Tibial artery (tissue), 4 donors: ENCODE data around the gene VSTM2L.
A peak's percentile ranks its signal among the peaks of the same experiment; 100 is the strongest.

Experiments
- DNase-seq, 2 donors: peaks; one replicate each; pipeline ENCODE4 v3.0.0-alpha.2; 2019
- H3K27ac ChIP-seq, 2 donors: fragments of 200-600 bp; sonication (generic) in 1 of 2; 1 replicate in 1 of 2; 2 replicates in 1 of 2; pipeline ENCODE4 v1.5.1; 2018 to 2019; ENCODE audit warnings: mild to moderate bottlenecking in 1 of 2
- H3K27me3 ChIP-seq, 2 donors: fragments of 200-600 bp; sonication (generic) in 1 of 2; one replicate each; pipeline versions ENCODE4 v1.5.1 to v1.6.0; 2016 to 2019
- H3K36me3 ChIP-seq, 3 donors: fragments of 200-600 bp; sonication (generic) in 2 of 3; one replicate each; pipeline ENCODE4 v1.5.1; 2016 to 2019; ENCODE audit warnings: mild to moderate bottlenecking in 2 of 3
- H3K4me1 ChIP-seq, 4 donors: fragments of 200-600 bp; sonication (generic) in 2 of 4; 1 replicate in 3 of 4; 2 replicates in 1 of 4; pipeline ENCODE4 v1.5.1; 2016 to 2019
- H3K4me3 ChIP-seq, 2 donors: fragments of 200-600 bp; sonication (generic) in 1 of 2; 1 replicate in 1 of 2; 2 replicates in 1 of 2; pipeline ENCODE4 v1.5.1; 2018 to 2019; ENCODE audit warnings: mild to moderate bottlenecking in 2 of 2
- H3K9me3 ChIP-seq, 3 donors: fragments of 200-600 bp; sonication (generic) in 1 of 3; one replicate each; pipeline ENCODE4 v1.5.1; 2016 to 2019
- CTCF ChIP-seq, 2 experiments: fragments of 200-600 bp in 1 of 2; fragments of 450-650 bp in 1 of 2; IDR thresholded peaks; one replicate each; pipeline ENCODE4 v1.5.1; 2017 to 2019; ENCODE audit warnings: antibody characterized with exemption in 2 of 2, mild to moderate bottlenecking in 1 of 2, moderate library complexity in 1 of 2
- intact Hi-C: fragments of 100-400 bp; cut with DNase I; formaldehyde crosslinking; loops from one replicate; pipeline ENCODE4 v1.15.0; 2023; ENCODE audit warnings: low total_unique reads

VSTM2L gene

GRCh38 chr20:37970856-37971245 lies 67.9 kb downstream of the VSTM2L start:
- intact Hi-C loops, result no loop called here
- peak in 1 of 2 donors; percentile 17 for DNase-seq
- Histone ChIP-seq H3K36me3 (no peaks in the 10 kb centered on the region), H3K4me3 (no peak overlapping the region), H3K9me3 (peaks cover 0 to 23% (median 17%) of the 10 kb centered on the region in 3 donors), H3K27me3 (no peaks in the 10 kb centered on the region), H3K27ac (no peak overlapping the region), H3K4me1 (peaks cover 0 to 19% (median 3%) of the 10 kb centered on the region in 4 donors)
- no peak for TF ChIP-seq CTCF (IDR thresholded peaks at IDR 0.05)

GRCh38 chr20:37971561-37972127 lies 68.7 kb downstream of the VSTM2L start:
- TF ChIP-seq CTCF (IDR thresholded peaks at IDR 0.05), result no peak
- intact Hi-C loops, result no loop called here
- H3K27me3 ChIP-seq, result no peaks in the 10 kb centered on the region

GRCh38 chr20:37972256-37973058 lies 69.5 kb downstream of the VSTM2L start:
- Histone ChIP-seq H3K4me3 (no peak overlapping the region), H3K4me1 (peaks cover 0 to 19% (median 3%) of the 10 kb centered on the region in 4 donors), H3K27ac (no peak overlapping the region), H3K9me3 (peaks cover 0 to 12% (median 11%) of the 10 kb centered on the region in 3 donors), H3K27me3 (no peaks in the 10 kb centered on the region), H3K36me3 (no peaks in the 10 kb centered on the region)
- no peak for TF ChIP-seq CTCF (IDR thresholded peaks at IDR 0.05)
- DNase-seq, result peak in 1 of 2 donors; percentile 17
- intact Hi-C loops, result no loop called here

More at GRCh38 chr20:37971561-37972127, 68.7 kb downstream of the VSTM2L start:
- Histone ChIP-seq H3K4me3 (no peak overlapping the region), H3K4me1 (peaks cover 0 to 19% (median 3%) of the 10 kb centered on the region in 4 donors), H3K9me3 (peaks cover 0 to 17% (median 15%) of the 10 kb centered on the region in 3 donors), H3K36me3 (no peaks in the 10 kb centered on the region), H3K27ac (no peak overlapping the region)
- DNase-seq, result peak in 1 of 2 donors; percentile 34

GRCh38 chr20:37973059-37973910 lies 70.4 kb downstream of the VSTM2L start:
- Histone ChIP-seq H3K27ac (no peak overlapping the region), H3K4me1 (peaks cover 0 to 19% (median 3%) of the 10 kb centered on the region in 4 donors), H3K36me3 (no peaks in the 10 kb centered on the region), H3K4me3 (no peak overlapping the region), H3K27me3 (no peaks in the 10 kb centered on the region), H3K9me3 (peaks cover 0 to 10% (median 3%) of the 10 kb centered on the region in 3 donors)
- intact Hi-C loops, result no loop called here
- peak in 1 of 2 donors; percentile 29 for DNase-seq
- TF ChIP-seq CTCF (IDR thresholded peaks at IDR 0.05), result no peak

GRCh38 chr20:37976887-37977286 lies 74.0 kb downstream of the VSTM2L start:
- no peaks in the 10 kb centered on the region for H3K4me1 ChIP-seq
- no peak for TF ChIP-seq CTCF (IDR thresholded peaks at IDR 0.05)
- H3K9me3 ChIP-seq, result no peaks in the 10 kb centered on the region
- no peaks in the 10 kb centered on the region for H3K27me3 ChIP-seq
- no peak overlapping the region for H3K4me3 ChIP-seq
- intact Hi-C loops, result no loop called here
- H3K27ac ChIP-seq, result no peak overlapping the region
- no peak for DNase-seq
- H3K36me3 ChIP-seq, result peaks cover 0 to 17% (median 10%) of the 10 kb centered on the region in 3 donors
